GM13976 (cell line): ENCODE data around the gene CTBP2.

Experiments used
- DNase-seq: peaks from one replicate; pipeline ENCODE4 v3.0.0; 2012; ENCODE audit warnings: low spot score
- CTCF ChIP-seq: IDR thresholded peaks from 2 replicates; pipeline ENCODE4 v1.5.1; 2012; ENCODE audit warnings: borderline replicate concordance, mild to moderate bottlenecking; ENCODE audit not compliant: insufficient read depth; ENCODE audit errors: extremely low read depth, missing control alignments, control extremely low read depth
- in situ Hi-C: fragments of 300-500 bp; cut with MboI; formaldehyde crosslinking; loops from one replicate; pipeline ENCODE4 v1.12.0; 2022; ENCODE audit warnings: low sequenced_read_pairs, mixed read lengths, inconsistent platforms; ENCODE audit not compliant: unreplicated experiment

The CTBP2 gene

GRCh38 chr10:125023862-125024496 is 136.4 kb downstream of the CTBP2 start:
- no peak for TF ChIP-seq CTCF
- no peak for DNase-seq
- in situ Hi-C loops, result no loop called here

GRCh38 chr10:125023255-125023654 is 137.1 kb downstream of the CTBP2 start:
- TF ChIP-seq CTCF, result no peak
- DNase-seq, result no peak
- in situ Hi-C loops, result no loop called here

GRCh38 chr10:125022671-125023070 is 137.7 kb downstream of the CTBP2 start:
- in situ Hi-C loops, result no loop called here
- TF ChIP-seq CTCF, result no peak
- no peak for DNase-seq

GRCh38 chr10:125021686-125022344 is 138.5 kb downstream of the CTBP2 start:
- in situ Hi-C loops, result no loop called here
- no peak for TF ChIP-seq CTCF
- DNase-seq, result no peak

GRCh38 chr10:125020871-125021270 is 139.5 kb downstream of the CTBP2 start:
- no peak for TF ChIP-seq CTCF
- DNase-seq, result no peak
- in situ Hi-C loops, result no loop called here

- TF ChIP-seq CTCF, result no peak
- in situ Hi-C loops, result no loop called here
- DNase-seq, result no peak
Measured at GRCh38 chr10:125020386-125020785, 140.0 kb downstream of the CTBP2 start.
